NCI-H82 treated with DMSO at 0.1 percent for 48 hours (cell line): ENCODE data around the gene DHX40.
"Not testable (repeated sequence)": the region's sequence is repeated elsewhere in the genome, so short reads cannot be mapped to it uniquely, and the experiment has no call there.

Experiments
- DNase-seq: peaks from one replicate; lab custom pipeline; 2025; ENCODE audit not compliant: unreplicated experiment; lab: John Stamatoyannopoulos, UW

The DHX40 gene, protein sequence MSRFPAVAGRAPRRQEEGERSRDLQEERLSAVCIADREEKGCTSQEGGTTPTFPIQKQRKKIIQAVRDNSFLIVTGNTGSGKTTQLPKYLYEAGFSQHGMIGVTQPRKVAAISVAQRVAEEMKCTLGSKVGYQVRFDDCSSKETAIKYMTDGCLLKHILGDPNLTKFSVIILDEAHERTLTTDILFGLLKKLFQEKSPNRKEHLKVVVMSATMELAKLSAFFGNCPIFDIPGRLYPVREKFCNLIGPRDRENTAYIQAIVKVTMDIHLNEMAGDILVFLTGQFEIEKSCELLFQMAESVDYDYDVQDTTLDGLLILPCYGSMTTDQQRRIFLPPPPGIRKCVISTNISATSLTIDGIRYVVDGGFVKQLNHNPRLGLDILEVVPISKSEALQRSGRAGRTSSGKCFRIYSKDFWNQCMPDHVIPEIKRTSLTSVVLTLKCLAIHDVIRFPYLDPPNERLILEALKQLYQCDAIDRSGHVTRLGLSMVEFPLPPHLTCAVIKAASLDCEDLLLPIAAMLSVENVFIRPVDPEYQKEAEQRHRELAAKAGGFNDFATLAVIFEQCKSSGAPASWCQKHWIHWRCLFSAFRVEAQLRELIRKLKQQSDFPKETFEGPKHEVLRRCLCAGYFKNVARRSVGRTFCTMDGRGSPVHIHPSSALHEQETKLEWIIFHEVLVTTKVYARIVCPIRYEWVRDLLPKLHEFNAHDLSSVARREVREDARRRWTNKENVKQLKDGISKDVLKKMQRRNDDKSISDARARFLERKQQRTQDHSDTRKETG

GRCh38 chr17:59565171-59565958 is at the start of gene DHX40:
Gene DHX40 (plus strand): TSS chr17:59565610. CDS start chr17:59565672, 62 bp downstream.
- peak; percentile 78 for DNase-seq

DNA sequence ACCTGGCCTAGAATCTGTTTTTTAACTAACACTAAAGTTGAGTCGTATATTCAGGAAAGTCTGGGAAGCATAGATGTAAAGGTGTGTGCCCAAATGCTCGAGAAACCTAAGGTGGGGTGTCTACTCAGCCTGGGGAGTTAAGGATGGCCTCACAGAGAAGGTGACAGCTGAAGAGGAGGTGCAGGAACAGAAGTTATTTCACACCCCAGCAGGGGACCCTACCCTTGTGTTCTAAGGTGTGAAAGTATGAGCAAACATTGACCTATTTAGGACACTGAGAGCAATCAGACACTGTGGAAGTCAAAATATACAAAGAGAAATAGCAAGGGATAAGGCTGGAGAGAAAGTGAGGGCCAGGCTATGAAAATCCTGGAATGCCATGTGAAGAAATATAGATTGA is 49.0 kb upstream of the DHX40 start:
- DNase-seq: no peak

DNA sequence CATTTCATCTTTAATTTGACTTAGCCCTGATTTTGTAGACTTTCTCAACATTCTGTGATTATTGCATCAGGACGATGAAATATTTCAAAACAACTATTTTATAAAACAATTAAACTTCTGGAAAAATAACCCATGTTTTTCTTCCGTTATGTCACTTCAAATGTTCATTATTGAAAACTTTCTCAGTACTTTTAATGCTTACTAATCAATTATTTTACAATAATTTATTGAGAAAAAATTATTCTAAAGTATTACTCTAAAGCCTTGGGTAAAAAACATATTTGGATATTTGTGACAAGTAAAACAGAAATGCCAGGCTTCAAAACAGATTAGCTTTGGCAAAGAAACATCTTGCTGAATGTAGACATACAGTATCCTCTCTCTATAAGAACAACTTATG is 46.3 kb upstream of the DHX40 start:
- DNase-seq: no peak

DNA sequence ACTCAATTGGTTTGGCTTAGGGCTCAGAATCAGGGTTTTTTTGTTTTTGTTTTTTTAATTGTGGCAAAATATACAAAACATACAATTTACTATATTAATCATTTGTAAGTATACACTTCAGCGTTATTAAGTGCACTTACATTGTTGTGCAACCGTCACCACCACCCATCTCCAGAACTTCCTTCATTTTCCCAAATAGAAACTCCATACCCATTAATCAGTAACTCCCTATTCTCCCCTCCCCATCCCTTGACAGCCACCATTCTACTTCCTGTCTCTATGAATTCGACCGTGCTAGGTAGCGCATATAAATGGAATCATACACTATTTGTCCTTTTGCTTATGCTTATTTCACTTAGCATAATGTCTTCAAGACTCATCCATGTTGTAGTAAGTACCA is 45.2 kb upstream of the DHX40 start:
- DNase-seq: no peak

DNA sequence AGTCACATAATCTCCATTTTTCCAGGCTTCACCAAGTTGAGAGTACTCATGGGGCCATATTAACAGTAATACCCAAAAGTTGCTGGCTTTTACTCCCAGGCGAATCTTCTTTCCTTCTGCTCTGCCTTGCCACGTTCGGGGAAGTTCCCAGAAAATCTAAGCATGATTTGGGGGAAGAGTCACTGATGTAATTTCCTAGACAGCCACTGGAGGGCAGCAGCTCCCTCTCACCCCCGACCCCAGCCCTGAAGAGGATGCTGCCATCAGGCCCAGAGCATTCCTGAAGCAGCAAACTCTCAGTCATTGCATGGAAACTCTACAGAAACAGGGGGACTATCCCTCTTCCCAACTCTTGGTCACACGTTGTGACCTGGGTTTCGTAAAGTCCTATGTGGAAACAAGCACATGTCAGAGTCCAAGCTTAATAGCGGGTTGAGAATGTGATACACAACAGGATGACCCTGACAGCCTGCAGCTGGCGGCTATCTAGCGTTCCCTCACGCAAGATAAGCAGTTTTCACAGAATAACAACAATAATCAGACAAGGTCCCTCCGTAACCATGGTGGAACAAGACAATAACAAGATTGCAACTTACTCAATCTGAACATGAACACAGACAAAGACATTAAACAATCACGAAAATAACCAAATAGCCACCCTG is 43.8 kb upstream of the DHX40 start:
- peak; percentile 61 for DNase-seq

GRCh38 chr17:59524930-59525329 is 40.5 kb upstream of the DHX40 start:
- not testable (repeated sequence) for DNase-seq

- DNase-seq: no peak
Observed at GRCh38 chr17:59525668-59526067, 39.7 kb upstream of the DHX40 start.

DNA sequence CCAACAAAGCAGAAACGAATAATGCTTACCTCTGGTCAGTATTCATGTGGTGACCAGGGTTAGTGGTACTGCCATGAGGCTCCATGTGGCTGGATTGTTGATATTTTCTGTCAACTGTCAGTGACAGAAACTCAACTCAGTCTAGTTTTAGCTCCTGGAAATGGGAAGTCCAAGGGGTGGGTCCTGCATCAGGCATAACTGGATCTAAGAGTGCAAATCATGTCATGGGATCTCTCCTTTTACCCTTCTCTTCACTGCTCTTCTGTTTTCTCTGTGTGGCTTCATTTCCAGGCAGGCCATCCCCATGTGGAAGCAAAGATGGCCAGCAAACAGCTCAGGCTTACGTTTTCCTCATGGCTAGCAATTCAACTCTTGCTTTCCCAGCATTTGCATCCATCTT is 39.0 kb upstream of the DHX40 start:
- DNase-seq: no peak

DNA sequence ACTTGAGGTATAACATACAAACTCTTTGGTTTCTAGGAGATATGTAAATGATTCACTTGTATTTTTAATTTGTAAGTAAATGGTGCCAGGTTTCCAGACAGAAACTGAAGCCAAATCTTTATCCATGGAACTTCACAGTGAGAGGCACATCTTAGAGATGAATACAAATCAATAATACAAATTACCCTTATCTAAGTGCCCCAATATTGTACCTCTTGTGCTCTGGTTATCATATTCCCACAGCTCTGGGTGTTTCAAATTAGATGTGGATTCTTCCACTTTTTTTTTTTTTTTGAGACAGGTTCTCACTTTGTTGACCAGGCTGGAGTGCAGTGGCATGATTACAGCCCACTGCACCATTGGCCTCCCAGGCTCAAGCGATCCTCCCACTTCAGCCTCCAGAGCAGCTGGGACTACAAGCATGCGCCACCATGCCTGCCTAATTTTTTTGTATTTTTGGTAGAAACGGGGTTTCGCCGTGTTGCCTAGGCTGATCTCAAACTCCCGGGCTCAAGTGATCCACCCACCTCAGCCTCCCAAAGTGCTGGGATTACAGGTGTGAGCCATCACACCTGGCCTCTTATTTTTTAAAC is 38.0 kb upstream of the DHX40 start:
- no peak for DNase-seq

DNA sequence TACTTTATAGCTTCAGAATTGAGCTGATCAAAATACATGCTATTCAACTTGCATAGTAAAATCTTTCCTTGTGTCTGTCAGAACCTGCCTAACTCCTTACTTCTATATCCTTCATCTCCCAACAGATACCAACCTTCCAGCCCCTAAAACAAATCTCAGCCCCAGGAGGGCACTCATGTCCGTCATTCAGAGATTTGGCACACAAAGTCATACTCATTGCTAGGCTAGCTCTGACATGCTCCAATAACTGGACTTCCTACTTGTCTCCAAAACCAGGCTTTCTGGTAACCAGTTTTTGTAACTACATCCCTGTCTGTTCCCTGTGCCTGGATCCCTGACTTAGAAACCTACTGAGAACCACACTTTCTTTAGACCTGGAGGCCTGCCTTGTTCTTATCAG is 37.5 kb upstream of the DHX40 start:
- DNase-seq: no peak

- no peak for DNase-seq
Observed at GRCh38 chr17:59530531-59530930, 34.9 kb upstream of the DHX40 start.

DNA sequence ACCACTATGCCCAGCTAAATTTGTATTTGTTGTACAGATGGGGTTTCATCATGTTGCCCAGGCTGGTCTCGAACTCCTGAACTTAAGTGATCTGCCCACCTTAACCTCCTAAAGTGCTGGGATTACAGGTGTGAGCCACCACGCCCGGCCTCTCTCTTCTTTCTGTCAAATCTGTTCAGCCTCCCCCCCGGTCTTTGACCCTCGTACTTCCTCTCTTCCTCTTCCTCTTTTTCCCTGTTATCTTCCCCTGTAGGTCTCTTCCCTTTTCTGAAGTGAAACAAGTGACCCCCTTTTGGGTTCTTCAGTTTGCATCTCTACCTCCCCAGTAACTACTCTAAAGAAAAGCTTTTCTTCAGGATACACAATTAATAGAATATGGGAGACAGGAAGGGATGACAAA is 31.7 kb upstream of the DHX40 start:
- no peak for DNase-seq

DNA sequence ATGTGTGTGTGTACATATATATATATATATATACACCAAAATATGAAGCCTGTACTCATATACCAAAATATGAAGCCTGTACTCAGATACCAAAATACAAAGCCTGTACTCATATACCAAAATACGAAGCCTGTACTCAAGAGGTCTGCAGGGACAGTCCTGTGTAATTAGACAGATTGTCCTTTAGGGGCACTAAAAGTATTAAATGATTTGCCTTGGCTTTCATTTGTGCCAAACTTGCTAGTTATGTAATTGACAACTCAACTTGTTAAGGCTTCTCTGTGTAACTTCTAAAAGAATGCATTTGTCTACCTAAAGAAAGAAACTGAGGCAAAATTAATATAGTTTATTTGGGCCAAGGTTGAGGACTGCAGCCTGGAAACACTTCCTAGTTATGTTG is 30.8 kb upstream of the DHX40 start:
- no peak for DNase-seq

DNA sequence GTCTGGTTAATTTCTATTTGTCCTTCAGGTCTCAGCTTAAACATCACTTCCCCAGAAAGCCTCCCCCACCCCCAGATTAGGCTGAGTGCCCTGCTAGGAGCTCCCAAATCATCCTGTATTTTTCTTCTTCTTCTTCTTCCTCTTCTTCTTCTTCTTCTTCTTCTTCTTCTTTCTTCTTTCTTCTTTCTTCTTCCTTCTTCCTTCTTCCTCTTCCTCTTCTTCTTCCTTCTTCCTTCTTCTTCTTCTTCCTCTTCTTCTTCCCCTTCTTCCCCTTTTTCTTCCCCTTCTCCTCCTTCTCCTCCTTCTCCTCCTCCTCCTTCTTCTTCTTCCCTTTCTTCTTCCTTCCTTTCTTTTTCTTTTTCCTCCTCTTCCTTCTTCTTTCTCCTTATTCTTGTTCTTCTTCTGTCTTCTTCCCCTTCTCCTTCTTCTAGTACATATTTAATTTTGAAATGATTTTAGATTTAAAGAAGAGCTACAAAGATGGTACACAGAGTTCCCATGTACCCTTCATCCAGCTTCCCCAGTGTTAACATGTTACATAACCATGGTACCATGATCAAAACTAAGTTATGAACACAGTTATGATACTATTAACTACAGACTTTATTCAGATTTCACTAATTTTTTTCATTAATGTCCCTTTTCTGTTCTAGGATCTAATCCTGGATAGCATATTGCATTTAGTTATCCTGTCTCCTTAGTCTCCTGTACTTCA is 27.1 kb upstream of the DHX40 start:
- DNase-seq: no peak

- DNase-seq: no peak
Observed at GRCh38 chr17:59542960-59543635, 22.3 kb upstream of the DHX40 start.

GRCh38 chr17:59545942-59546341 is 19.5 kb upstream of the DHX40 start:
- DNase-seq: no peak

DNA sequence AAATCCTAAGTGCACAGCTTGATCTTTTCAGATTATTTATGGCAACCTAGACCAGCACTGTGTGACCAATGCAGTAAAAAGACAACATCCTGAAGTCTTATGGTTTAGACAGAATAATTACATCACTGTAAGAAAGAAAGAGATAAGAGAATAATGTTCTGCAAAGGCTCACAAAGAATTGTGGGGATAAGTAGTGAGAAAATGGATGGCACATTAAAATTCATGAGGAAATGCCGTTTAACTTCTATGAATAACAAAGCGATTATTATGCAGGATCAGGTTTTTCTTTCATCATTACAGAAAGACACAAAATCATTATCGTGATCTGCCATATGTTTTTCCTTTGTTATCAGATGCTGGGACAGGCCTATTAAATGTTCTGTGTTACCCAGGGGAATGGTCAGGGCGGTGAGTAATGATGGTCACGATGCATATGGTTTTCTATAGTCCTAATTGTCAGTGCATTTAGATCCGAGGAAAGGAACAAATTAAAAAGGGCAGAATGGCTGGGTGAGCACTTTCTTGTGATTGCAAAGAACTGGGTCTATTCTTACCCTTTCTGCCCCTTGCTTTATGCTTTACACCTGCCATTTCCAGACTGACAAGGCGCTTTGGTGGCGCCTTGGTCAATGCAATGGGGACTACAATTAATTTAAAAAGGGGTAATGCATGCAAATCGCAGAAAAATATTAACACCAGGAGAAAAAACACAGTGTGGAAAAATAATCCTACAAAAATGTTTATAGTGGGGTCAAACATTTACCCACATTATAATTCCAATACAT is 18.1 kb upstream of the DHX40 start:
- DNase-seq: no peak

GRCh38 chr17:59548985-59549384 is 16.4 kb upstream of the DHX40 start:
- DNase-seq: not testable (repeated sequence)

GRCh38 chr17:59550703-59551102 is 14.7 kb upstream of the DHX40 start:
- no peak for DNase-seq
